Esophagus muscularis mucosa (tissue), 4 donors: ENCODE data around the gene ANKS1B. TPM values are rescaled to one million over a fixed set of nuclear protein-coding genes. Genes with fewer than 3 reads are reported as not detected.

Experiments used
- DNase-seq: peaks from one replicate; pipeline ENCODE4 v3.0.0-alpha.2; 2017; ENCODE audit errors: extremely low spot score
- H3K27ac ChIP-seq, 4 donors: fragments of 200-600 bp; sonication (generic); replicated peaks in 1 of 4; 1 replicate in 3 of 4; 2 replicates in 1 of 4; pipeline ENCODE4 v1.5.1; 2016 to 2019; ENCODE audit warnings: mild to moderate bottlenecking in 1 of 4
- H3K27me3 ChIP-seq, 4 donors: fragments of 200-600 bp; sonication (generic); one replicate each; pipeline versions ENCODE4 v1.5.1 to v1.6.0; 2016 to 2019
- H3K36me3 ChIP-seq, 4 donors: fragments of 200-600 bp; sonication (generic); one replicate each; pipeline ENCODE4 v1.5.1; 2016 to 2019
- H3K4me1 ChIP-seq, 4 donors: fragments of 200-600 bp; sonication (generic); one replicate each; pipeline ENCODE4 v1.5.1; 2016 to 2019
- H3K4me3 ChIP-seq, 4 donors: fragments of 200-600 bp; sonication (generic); 1 replicate in 2 of 4; 2 replicates in 2 of 4; pipeline ENCODE4 v1.5.1; 2016 to 2019; ENCODE audit warnings: mild to moderate bottlenecking in 4 of 4, moderate library complexity in 1 of 4
- H3K9me3 ChIP-seq, 4 donors: fragments of 200-600 bp; sonication (generic); 1 replicate in 3 of 4; 2 replicates in 1 of 4; pipeline ENCODE4 v1.5.1; 2016 to 2019
- CTCF ChIP-seq, 3 experiments: fragments of 200-600 bp in 2 of 3; fragments of 450-650 bp in 1 of 3; sonication (generic) in 2 of 3; IDR thresholded peaks; one replicate each; pipeline ENCODE4 v1.5.1; 2017 to 2019; ENCODE audit warnings: antibody characterized with exemption in 3 of 3, mild to moderate bottlenecking in 2 of 3, moderate library complexity in 1 of 3
- EP300 ChIP-seq: sonication (generic); formaldehyde crosslinking; IDR thresholded peaks from one replicate; pipeline ENCODE4 v1.6.1; 2017; ENCODE audit warnings: antibody characterized with exemption
- POLR2A ChIP-seq: fragments of 450-650 bp; IDR thresholded peaks from one replicate; pipeline ENCODE4 v1.6.1; 2017; ENCODE audit warnings: antibody characterized with exemption, moderate library complexity, mild to moderate bottlenecking, low read depth
- POLR2AphosphoS5 ChIP-seq, 2 donors: sonication (generic); formaldehyde crosslinking; IDR thresholded peaks; one replicate each; pipeline ENCODE4 v1.6.1; 2017; ENCODE audit warnings: antibody characterized with exemption in 2 of 2
- whole genome bisulfite sequencing: methylation state at CpG from one replicate; pipeline ENCODE4 v1.1.5; 2018; 5-methylcytosine and 5-hydroxymethylcytosine counted together
- intact Hi-C: fragments of 100-400 bp; cut with DNase I; formaldehyde crosslinking; loops from one replicate; pipeline ENCODE4 v1.15.1; 2023
- total RNA-seq, 4 donors: library from RNA; depleted of rRNA; stranded (reverse); fragments of >200 nt; gene quantifications; one replicate each; pipeline versions ENCODE4 v1.1.0 to v1.2.1, GENCODE V29; 2016

The ANKS1B gene
- total RNA-seq, 4 donors from 2014 or later, result 20.4 to 28.7 (median 21.6) TPM

GRCh38 chr12:99707883-99708282 lies 276.9 kb downstream of the ANKS1B start:
- Histone ChIP-seq H3K9me3 (peaks cover 0 to 6% (median 0%) of the 10 kb centered on the region in 4 donors), H3K36me3 (no peaks in the 10 kb centered on the region), H3K4me3 (no peak overlapping the region), H3K27ac (no peak overlapping the region), H3K4me1 (no peaks in the 10 kb centered on the region), H3K27me3 (no peaks in the 10 kb centered on the region)
- 94% methylated on average over 2 of the region's 2 CpGs for WGBS
- intact Hi-C loops, result no loop called here
- DNase-seq, result no peak
- TF ChIP-seq CTCF (IDR thresholded peaks at IDR 0.05) (no peak), EP300 (no peak), POLR2AphosphoS5 (IDR thresholded peaks at IDR 0.05) (no peak), POLR2A (no peak)

GRCh38 chr12:99706736-99707473 lies 277.8 kb downstream of the ANKS1B start:
- Histone ChIP-seq H3K9me3 (no peaks in the 10 kb centered on the region), H3K4me1 (no peaks in the 10 kb centered on the region), H3K36me3 (no peaks in the 10 kb centered on the region), H3K27ac (no peak overlapping the region), H3K27me3 (no peaks in the 10 kb centered on the region), H3K4me3 (no peak overlapping the region)
- intact Hi-C loops, result no loop called here
- DNase-seq, result no peak
- WGBS, result 87% methylated on average over 6 of the region's 6 CpGs
- TF ChIP-seq POLR2AphosphoS5 (IDR thresholded peaks at IDR 0.05), result no peak
- no peak for TF ChIP-seq CTCF (IDR thresholded peaks at IDR 0.05)
- TF ChIP-seq POLR2A, result no peak
- no peak for TF ChIP-seq EP300

GRCh38 chr12:99704458-99704857 lies 280.3 kb downstream of the ANKS1B start:
- no peak for TF ChIP-seq EP300
- TF ChIP-seq POLR2AphosphoS5 (IDR thresholded peaks at IDR 0.05), result no peak
- no peak for TF ChIP-seq CTCF (IDR thresholded peaks at IDR 0.05)
- no peak for TF ChIP-seq POLR2A
- Histone ChIP-seq H3K27me3 (no peaks in the 10 kb centered on the region), H3K4me1 (no peaks in the 10 kb centered on the region), H3K27ac (no peak overlapping the region), H3K9me3 (no peaks in the 10 kb centered on the region), H3K4me3 (no peak overlapping the region), H3K36me3 (no peaks in the 10 kb centered on the region)
- intact Hi-C loops, result no loop called here
- no peak for DNase-seq

- Histone ChIP-seq H3K36me3 (no peaks in the 10 kb centered on the region), H3K27me3 (no peaks in the 10 kb centered on the region), H3K27ac (no peak overlapping the region), H3K9me3 (no peaks in the 10 kb centered on the region), H3K4me3 (no peak overlapping the region), H3K4me1 (no peaks in the 10 kb centered on the region)
- no peak for DNase-seq
- intact Hi-C loops, result no loop called here
- 76% methylated on average over 1 of the region's 1 CpG for WGBS
- no peak for TF ChIP-seq POLR2A
- TF ChIP-seq POLR2AphosphoS5 (IDR thresholded peaks at IDR 0.05), result no peak
- TF ChIP-seq EP300, result no peak
- no peak for TF ChIP-seq CTCF (IDR thresholded peaks at IDR 0.05)
Measured at GRCh38 chr12:99704036-99704435, 280.7 kb downstream of the ANKS1B start.

GRCh38 chr12:99700032-99700431 lies 284.7 kb downstream of the ANKS1B start:
- no peaks in the 10 kb centered on the region for H3K36me3 ChIP-seq
- H3K27ac ChIP-seq, result no peak overlapping the region
- TF ChIP-seq POLR2A, result no peak
- TF ChIP-seq CTCF (IDR thresholded peaks at IDR 0.05), result no peak
- no peak for TF ChIP-seq POLR2AphosphoS5 (IDR thresholded peaks at IDR 0.05)
- TF ChIP-seq EP300, result no peak
- no peaks in the 10 kb centered on the region for H3K4me1 ChIP-seq
- no peak for DNase-seq
- no peak overlapping the region for H3K4me3 ChIP-seq
- peaks cover 0 to 9% (median 0%) of the 10 kb centered on the region in 4 donors for H3K9me3 ChIP-seq
- no peaks in the 10 kb centered on the region for H3K27me3 ChIP-seq
- intact Hi-C loops, result no loop called here
